Measurements from ENCODE around the gene JAM3. TPM values are rescaled to one million over a fixed set of nuclear protein-coding genes. Genes with fewer than 3 reads are reported as not detected.
A peak's percentile ranks its signal among the peaks of the same experiment; 100 is the strongest.

JAM3 gene
- total RNA-seq, 6 experiments from 2014 or later: 49.6 to 58.6 (median 55.2) TPM

GRCh38 chr11:134139873-134140331, 71.0 kb downstream of the JAM3 start:
- TF ChIP-seq CTCF (IDR thresholded peaks at IDR 0.05): peak; percentile 93
- Mint-ChIP-seq H3K4me1 (ENCODE audit: low read depth) (peaks cover 10% of the 10 kb centered on the region), H3K36me3 (ENCODE audit: low read depth) (peaks cover 19% of the 10 kb centered on the region), H3K4me3 (no peak overlapping the region), H3K27ac (no peak overlapping the region), H3K27me3 (ENCODE audit: insufficient read depth) (no peaks in the 10 kb centered on the region; the same call in none of the 2 replicates), H3K9me3 (no peaks in the 10 kb centered on the region)
- DNase-seq: peak; percentile 71

GRCh38 chr11:134140961-134141490, 72.2 kb downstream of the JAM3 start:
- Mint-ChIP-seq H3K9me3 (no peaks in the 10 kb centered on the region), H3K4me3 (no peak overlapping the region), H3K27ac (no peak overlapping the region), H3K36me3 (ENCODE audit: low read depth) (peaks cover 19% of the 10 kb centered on the region), H3K4me1 (ENCODE audit: low read depth) (peaks cover 13% of the 10 kb centered on the region), H3K27me3 (ENCODE audit: insufficient read depth) (no peaks in the 10 kb centered on the region; the same call in none of the 2 replicates)
- no peak for TF ChIP-seq CTCF (IDR thresholded peaks at IDR 0.05)
- DNase-seq: no peak

GRCh38 chr11:134142536-134142935, 73.7 kb downstream of the JAM3 start:
- H3K27ac Mint-ChIP-seq: no peak overlapping the region
- H3K4me3 Mint-ChIP-seq: no peak overlapping the region
- no peak for TF ChIP-seq CTCF (IDR thresholded peaks at IDR 0.05)
- peaks cover 13% of the 10 kb centered on the region for H3K4me1 Mint-ChIP-seq (ENCODE audit: low read depth)
- H3K9me3 Mint-ChIP-seq: no peaks in the 10 kb centered on the region
- H3K36me3 Mint-ChIP-seq (ENCODE audit: low read depth): peaks cover 19% of the 10 kb centered on the region
- no peak for DNase-seq
- H3K27me3 Mint-ChIP-seq (ENCODE audit: insufficient read depth): no peaks in the 10 kb centered on the region; the same call in none of the 2 replicates

- peaks cover 19% of the 10 kb centered on the region for H3K36me3 Mint-ChIP-seq (ENCODE audit: low read depth)
- TF ChIP-seq CTCF (IDR thresholded peaks at IDR 0.05): no peak
- H3K27ac Mint-ChIP-seq: no peak overlapping the region
- no peaks in the 10 kb centered on the region for H3K9me3 Mint-ChIP-seq
- H3K4me3 Mint-ChIP-seq: no peak overlapping the region
- H3K4me1 Mint-ChIP-seq (ENCODE audit: low read depth): peaks cover 13% of the 10 kb centered on the region
- peaks cover 1% of the 10 kb centered on the region for H3K27me3 Mint-ChIP-seq (ENCODE audit: insufficient read depth)
- no peak for DNase-seq
Measured at GRCh38 chr11:134143801-134144200, 74.9 kb downstream of the JAM3 start.

GRCh38 chr11:134144744-134145143, 75.9 kb downstream of the JAM3 start:
- no peak overlapping the region for H3K4me3 Mint-ChIP-seq
- H3K36me3 Mint-ChIP-seq (ENCODE audit: low read depth): peaks cover 23% of the 10 kb centered on the region

More at GRCh38 chr11:134144744-134145143, 75.9 kb downstream of the JAM3 start:
- H3K27ac Mint-ChIP-seq: no peak overlapping the region; the same call in 1 of the 2 replicates
- no peak for TF ChIP-seq CTCF (IDR thresholded peaks at IDR 0.05)
- H3K4me1 Mint-ChIP-seq (ENCODE audit: low read depth): peaks cover 7% of the 10 kb centered on the region; the same call in 1 of the 2 replicates
- no peaks in the 10 kb centered on the region for H3K9me3 Mint-ChIP-seq
- no peak for DNase-seq
- peaks cover 1% of the 10 kb centered on the region for H3K27me3 Mint-ChIP-seq (ENCODE audit: insufficient read depth)
